A673 (cell line): Measurements from ENCODE around the gene SMIM1. TPM values are rescaled to one million over a fixed set of nuclear protein-coding genes. Genes with fewer than 3 reads are reported as not detected.
A peak's percentile ranks its signal among the peaks of the same experiment; 100 is the strongest.

Source experiments
- BruUV-seq: library from RNA; stranded (reverse); fragments of 400-500 nt; replicated peaks from 2 replicates; lab custom pipeline; 2021; lab: Mats Ljungman, UMichigan
- CTCF ChIA-PET: fragments of 300-600 bp; sonication (Branson Sonifier 250); formaldehyde crosslinking; loops from one replicate; lab custom pipeline; 2022; ENCODE audit warnings: antibody characterized with exemption; lab: Charles Lee
- POLR2A ChIA-PET: fragments of 300-600 bp; sonication (Branson Sonifier 250); formaldehyde crosslinking; loops from one replicate; lab custom pipeline; 2022; ENCODE audit warnings: antibody characterized with exemption; ENCODE audit not compliant: low non-redundant PET; lab: Charles Lee
- DNase-seq: peaks from one replicate; pipeline ENCODE4 v3.0.0-alpha.2; 2015; ENCODE audit warnings: low spot score
- H3K27ac ChIP-seq: fragments of 200-600 bp; sonication (generic); 2 replicates; pipeline ENCODE4 v1.5.1; 2016; ENCODE audit warnings: mixed run types, low read depth, mild to moderate bottlenecking, mixed read lengths, antibody characterized with exemption, low read length; ENCODE audit not compliant: poor library complexity, severe bottlenecking
- H3K27me3 ChIP-seq: fragments of 200-600 bp; sonication (generic); replicated peaks from 2 replicates; pipeline ENCODE4 v1.6.1; 2017; ENCODE audit warnings: mixed run types, low read depth, mild to moderate bottlenecking, mixed read lengths, antibody characterized with exemption, low read length; ENCODE audit not compliant: insufficient read depth, poor library complexity
- H3K36me3 ChIP-seq: fragments of 200-600 bp; sonication (generic); 2 replicates; pipeline ENCODE4 v1.6.1; 2016; ENCODE audit warnings: mixed run types, mild to moderate bottlenecking, mixed read lengths, antibody characterized with exemption, low read length; ENCODE audit not compliant: insufficient read depth, poor library complexity, severe bottlenecking
- H3K4me1 ChIP-seq: fragments of 200-600 bp; sonication (generic); 2 replicates; pipeline ENCODE4 v1.6.1; 2017; ENCODE audit warnings: mixed run types, mild to moderate bottlenecking, mixed read lengths, antibody characterized with exemption, low read length; ENCODE audit not compliant: insufficient read depth, poor library complexity, severe bottlenecking
- H3K4me3 ChIP-seq: fragments of 200-600 bp; sonication (generic); 2 replicates; pipeline ENCODE4 v1.5.1; 2016; ENCODE audit warnings: low read depth, mixed run types, mild to moderate bottlenecking, mixed read lengths, low read length; ENCODE audit not compliant: poor library complexity, severe bottlenecking
- H3K9me3 ChIP-seq: fragments of 200-600 bp; sonication (generic); 2 replicates; pipeline ENCODE4 v1.6.1; 2016; ENCODE audit warnings: mixed run types, low read depth, mild to moderate bottlenecking, mixed read lengths, antibody characterized with exemption, low read length; ENCODE audit not compliant: poor library complexity, severe bottlenecking
- CTCF ChIP-seq: fragments of 300-800, 200-600 bp; sonication (generic); conservative IDR thresholded peaks from 2 replicates; pipeline ENCODE4 v1.5.1; 2017; ENCODE audit warnings: low read depth, mild to moderate bottlenecking, antibody characterized with exemption, low read length, moderate library complexity, mixed read lengths
- EZH2 ChIP-seq: fragments of 200-600 bp; sonication (generic); IDR thresholded peaks from 2 replicates; pipeline ENCODE4 v1.6.1; 2017; ENCODE audit warnings: borderline replicate concordance, low read depth, mild to moderate bottlenecking, mixed read lengths, antibody characterized with exemption, low read length; ENCODE audit not compliant: poor library complexity, severe bottlenecking
- intact Hi-C: fragments of 100-400 bp; cut with micrococcal nuclease; formaldehyde crosslinking; loops from one replicate; pipeline ENCODE4 v1.10.0; 2022; ENCODE audit not compliant: unreplicated experiment
- total RNA-seq: library from RNA; stranded (reverse); gene quantifications from 2 replicates; pipeline ENCODE4 v1.2.3, GENCODE V29; 2021

SMIM1 gene
- total RNA-seq, 1 experiment from 2014 or later = 1.5 TPM

GRCh38 chr1:3820316-3820715 lies 47.8 kb downstream of the SMIM1 start:
- no peak for DNase-seq
- no peaks in the 10 kb centered on the region for H3K36me3 ChIP-seq
- peak overlapping the region; percentile 30 for H3K27ac ChIP-seq
- POLR2A ChIA-PET = no interaction called here
- TF ChIP-seq EZH2 = no peak
- TF ChIP-seq CTCF = no peak
- intact Hi-C loops = no loop called here
- H3K27me3 ChIP-seq = no peaks in the 10 kb centered on the region
- no peaks in the 10 kb centered on the region for H3K9me3 ChIP-seq
- no peaks in the 10 kb centered on the region for H3K4me1 ChIP-seq
- CTCF ChIA-PET = no interaction called here
- no peak overlapping the region for H3K4me3 ChIP-seq
- no TSS peak for BruUV-seq

- POLR2A ChIA-PET = no interaction called here
- intact Hi-C loops = no loop called here
- H3K36me3 ChIP-seq = no peaks in the 10 kb centered on the region
Measured at GRCh38 chr1:3821004-3821403, 48.5 kb downstream of the SMIM1 start.

DNA sequence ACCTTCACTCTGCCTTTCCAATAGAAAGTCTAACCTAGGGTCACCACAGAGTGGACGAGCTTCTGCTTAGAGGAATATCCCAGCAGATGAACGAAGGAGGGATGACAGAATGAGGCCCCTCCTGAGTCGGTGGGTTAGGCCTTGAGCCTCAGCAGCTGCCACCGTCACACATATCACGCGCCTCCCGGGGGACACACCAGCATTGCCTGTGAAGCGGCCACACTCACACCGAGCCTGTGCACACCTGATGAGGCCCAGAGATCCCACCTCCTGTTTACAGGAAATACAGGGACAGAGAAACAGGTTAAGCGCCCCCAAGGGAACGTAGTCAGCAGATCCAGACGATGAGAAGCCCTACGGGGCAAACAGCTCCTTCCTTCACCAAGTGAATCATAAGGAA lies 48.9 kb downstream of the SMIM1 start:
- H3K27ac ChIP-seq = peak overlapping the region; percentile 2
- POLR2A ChIA-PET = no interaction called here

More at GRCh38 chr1:3821004-3821403, 48.5 kb downstream of the SMIM1 start:
- H3K27me3 ChIP-seq = no peaks in the 10 kb centered on the region
- no TSS peak for BruUV-seq
- no peaks in the 10 kb centered on the region for H3K4me1 ChIP-seq
- CTCF ChIA-PET = no interaction called here
- H3K9me3 ChIP-seq = no peaks in the 10 kb centered on the region
- H3K27ac ChIP-seq = peak overlapping the region; percentile 30
- TF ChIP-seq EZH2 (no peak), CTCF (no peak)
- peak; percentile 55 for DNase-seq
- no peak overlapping the region for H3K4me3 ChIP-seq

More for the DNA sequence above, 48.9 kb downstream of the SMIM1 start:
- BruUV-seq = no TSS peak
- TF ChIP-seq EZH2 (no peak), CTCF (no peak)
- Histone ChIP-seq H3K27me3 (no peaks in the 10 kb centered on the region), H3K9me3 (no peaks in the 10 kb centered on the region), H3K4me3 (no peak overlapping the region), H3K4me1 (no peaks in the 10 kb centered on the region), H3K36me3 (no peaks in the 10 kb centered on the region)
- DNase-seq = no peak
- CTCF ChIA-PET = no interaction called here
- intact Hi-C loops = no loop called here
